ENCODE measurements around the gene NR6A1.

Gene NR6A1

DNA sequence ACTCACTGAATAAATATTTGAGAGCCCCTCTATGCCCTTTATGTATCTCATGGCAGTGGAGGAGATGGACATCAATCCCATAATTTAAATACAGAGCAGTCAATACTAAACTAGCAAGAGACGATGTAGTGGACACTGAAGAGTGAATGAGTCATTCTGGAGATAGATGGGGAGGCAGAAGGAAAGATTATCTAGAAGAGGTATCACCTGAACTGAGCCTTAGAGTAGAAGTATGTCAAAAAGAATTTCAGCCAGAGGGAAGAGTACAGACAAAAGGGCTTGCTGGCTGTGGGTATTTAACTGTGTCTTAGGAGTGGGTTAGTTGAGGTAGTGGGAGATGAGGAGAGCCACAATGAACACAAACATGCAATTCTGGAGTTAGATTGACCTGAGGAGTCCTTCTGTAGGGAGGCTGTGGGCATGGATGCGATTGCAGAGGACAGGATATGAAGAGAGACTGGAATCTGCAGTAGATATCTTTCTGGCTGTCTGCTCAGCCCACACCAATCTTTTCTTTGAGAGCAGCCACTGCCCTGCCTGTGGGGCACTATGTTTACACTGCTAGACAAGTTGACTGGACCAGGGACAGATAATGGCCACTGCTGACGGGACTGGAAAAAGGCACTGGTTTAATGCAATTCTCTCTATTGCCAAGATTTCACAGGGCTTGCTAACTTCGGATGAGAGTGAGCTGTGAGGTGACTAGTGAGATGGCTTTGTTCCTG lies 200.0 kb downstream of the NR6A1 start:
- TF ChIP-seq, protein P1, sequence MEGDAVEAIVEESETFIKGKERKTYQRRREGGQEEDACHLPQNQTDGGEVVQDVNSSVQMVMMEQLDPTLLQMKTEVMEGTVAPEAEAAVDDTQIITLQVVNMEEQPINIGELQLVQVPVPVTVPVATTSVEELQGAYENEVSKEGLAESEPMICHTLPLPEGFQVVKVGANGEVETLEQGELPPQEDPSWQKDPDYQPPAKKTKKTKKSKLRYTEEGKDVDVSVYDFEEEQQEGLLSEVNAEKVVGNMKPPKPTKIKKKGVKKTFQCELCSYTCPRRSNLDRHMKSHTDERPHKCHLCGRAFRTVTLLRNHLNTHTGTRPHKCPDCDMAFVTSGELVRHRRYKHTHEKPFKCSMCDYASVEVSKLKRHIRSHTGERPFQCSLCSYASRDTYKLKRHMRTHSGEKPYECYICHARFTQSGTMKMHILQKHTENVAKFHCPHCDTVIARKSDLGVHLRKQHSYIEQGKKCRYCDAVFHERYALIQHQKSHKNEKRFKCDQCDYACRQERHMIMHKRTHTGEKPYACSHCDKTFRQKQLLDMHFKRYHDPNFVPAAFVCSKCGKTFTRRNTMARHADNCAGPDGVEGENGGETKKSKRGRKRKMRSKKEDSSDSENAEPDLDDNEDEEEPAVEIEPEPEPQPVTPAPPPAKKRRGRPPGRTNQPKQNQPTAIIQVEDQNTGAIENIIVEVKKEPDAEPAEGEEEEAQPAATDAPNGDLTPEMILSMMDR (IDR thresholded peaks at IDR 0.05; ENCODE audit: low read depth, low read length, poor library complexity, severe bottlenecking), result no peak
- TF ChIP-seq EZH2phosphoT487 (IDR thresholded peaks at IDR 0.05; ENCODE audit: borderline replicate concordance, low read length), result no peak
- Histone ChIP-seq H3K4me1 (ENCODE audit: control insufficient read depth, low read length) (no peaks in the 10 kb centered on the region), H3K36me3 (ENCODE audit: control insufficient read depth, low read length) (no peaks in the 10 kb centered on the region), H3K4me3 (ENCODE audit: low read length) (no peak overlapping the region), H3K27ac (ENCODE audit: low read depth, low read length) (no peak overlapping the region), H3K9me3 (ENCODE audit: control insufficient read depth, insufficient read depth, low read length) (no peaks in the 10 kb centered on the region), H3K27me3 (ENCODE audit: control insufficient read depth, low read length) (0 out of 2 replicates have a peak, but pooled peaks cover 3% of the 10 kb centered on the region), H3F3A (ENCODE audit: control insufficient read depth, insufficient read depth) (no peaks in the 10 kb centered on the region), H3K9me2 (replicated peaks; ENCODE audit: control insufficient read depth, low read length) (no peaks in the 10 kb centered on the region), H4K20me1 (ENCODE audit: control insufficient read depth, insufficient read depth, low read depth, low read length) (peaks cover 9% of the 10 kb centered on the region; the same call in 1 of the 2 replicates), H3K79me2 (ENCODE audit: control insufficient read depth, low read length) (no peaks in the 10 kb centered on the region), H3K4me2 (ENCODE audit: low read length) (no peak overlapping the region)

GRCh38 chr9:124569942-124570341 lies 201.2 kb downstream of the NR6A1 start:
- Histone ChIP-seq H3K4me3 (ENCODE audit: low read length) (no peak overlapping the region), H3K27ac (ENCODE audit: low read depth, low read length) (no peak overlapping the region), H3K4me1 (ENCODE audit: control insufficient read depth, low read length) (no peaks in the 10 kb centered on the region), H3K4me2 (ENCODE audit: low read length) (no peak overlapping the region), H3K9me2 (replicated peaks; ENCODE audit: control insufficient read depth, low read length) (no peaks in the 10 kb centered on the region), H4K20me1 (ENCODE audit: control insufficient read depth, insufficient read depth, low read depth, low read length) (peaks cover 9% of the 10 kb centered on the region; the same call in 1 of the 2 replicates), H3F3A (ENCODE audit: control insufficient read depth, insufficient read depth) (no peaks in the 10 kb centered on the region), H3K79me2 (ENCODE audit: control insufficient read depth, low read length) (no peaks in the 10 kb centered on the region), H3K27me3 (ENCODE audit: control insufficient read depth, low read length) (0 out of 2 replicates have a peak, but pooled peaks cover 3% of the 10 kb centered on the region), H3K9me3 (ENCODE audit: control insufficient read depth, insufficient read depth, low read length) (no peaks in the 10 kb centered on the region), H3K36me3 (ENCODE audit: control insufficient read depth, low read length) (no peaks in the 10 kb centered on the region)
- no peak for TF ChIP-seq EZH2phosphoT487 (IDR thresholded peaks at IDR 0.05; ENCODE audit: borderline replicate concordance, low read length)
- TF ChIP-seq, protein P1 (IDR thresholded peaks at IDR 0.05; ENCODE audit: low read depth, low read length, poor library complexity, severe bottlenecking), result no peak

GRCh38 chr9:124567362-124567761 lies 203.7 kb downstream of the NR6A1 start:
- H3F3A ChIP-seq (ENCODE audit: control insufficient read depth, insufficient read depth), result no peaks in the 10 kb centered on the region
- H3K36me3 ChIP-seq (ENCODE audit: control insufficient read depth, low read length), result no peaks in the 10 kb centered on the region
- H3K79me2 ChIP-seq (ENCODE audit: control insufficient read depth, low read length), result no peaks in the 10 kb centered on the region
- no peaks in the 10 kb centered on the region for H3K27me3 ChIP-seq (ENCODE audit: control insufficient read depth, low read length)
- 0 out of 2 replicates have a peak, but pooled peaks cover 3% of the 10 kb centered on the region for H4K20me1 ChIP-seq (ENCODE audit: control insufficient read depth, insufficient read depth, low read depth, low read length)
- no peak overlapping the region for H3K4me3 ChIP-seq (ENCODE audit: low read length)
- no peaks in the 10 kb centered on the region for H3K9me2 ChIP-seq (replicated peaks; ENCODE audit: control insufficient read depth, low read length)
- H3K27ac ChIP-seq (ENCODE audit: low read depth, low read length), result no peak overlapping the region
- H3K9me3 ChIP-seq (ENCODE audit: control insufficient read depth, insufficient read depth, low read length), result no peaks in the 10 kb centered on the region
- no peaks in the 10 kb centered on the region for H3K4me1 ChIP-seq (ENCODE audit: control insufficient read depth, low read length)
- H3K4me2 ChIP-seq (ENCODE audit: low read length), result no peak overlapping the region
- TF ChIP-seq EZH2phosphoT487 (IDR thresholded peaks at IDR 0.05; ENCODE audit: borderline replicate concordance, low read length), result no peak
- TF ChIP-seq, protein P1 (IDR thresholded peaks at IDR 0.05; ENCODE audit: low read depth, low read length, poor library complexity, severe bottlenecking), result no peak
